EL (cell line): Measurements from ENCODE around the gene ZNF419.
A peak's percentile ranks its signal among the peaks of the same experiment; 100 is the strongest.
"Not testable (repeated sequence)": the region's sequence is repeated elsewhere in the genome, so short reads cannot be mapped to it uniquely, and the experiment has no call there.

Source experiments
- DNase-seq: peaks from one replicate; pipeline ENCODE4 v3.0.0-alpha.2; 2016

Gene ZNF419

GRCh38 chr19:57487477-57488298, at the start of gene ZNF419:
TSS of gene ZNF419 (plus strand) at chr19:57487750. CDS start at chr19:57487951, 201 bp downstream.
- DNase-seq, result peak; percentile 86

- DNase-seq, result peak; percentile 56
Observed at GRCh38 chr19:57437931-57438330, 49.6 kb upstream of the ZNF419 start.

- no peak for DNase-seq
Observed at GRCh38 chr19:57438925-57439324, 48.6 kb upstream of the ZNF419 start.

- DNase-seq, result no peak
Observed at GRCh38 chr19:57441979-57442752, 45.4 kb upstream of the ZNF419 start.

GRCh38 chr19:57443121-57443696, 44.3 kb upstream of the ZNF419 start:
- DNase-seq, result no peak

- no peak for DNase-seq
Observed at GRCh38 chr19:57452307-57452706, 35.2 kb upstream of the ZNF419 start.

GRCh38 chr19:57465680-57466381, 21.7 kb upstream of the ZNF419 start:
- DNase-seq, result peak; percentile 59

- no peak for DNase-seq
Observed at GRCh38 chr19:57466489-57466888, 21.1 kb upstream of the ZNF419 start.

GRCh38 chr19:57473646-57474045, 13.9 kb upstream of the ZNF419 start:
- DNase-seq, result no peak

GRCh38 chr19:57477191-57478008, 10.2 kb upstream of the ZNF419 start, which contains the start of gene ZNF772:
TSS of gene ZNF772 (minus strand) at chr19:57477566. CDS start at chr19:57477309, 257 bp downstream.
- DNase-seq, result peak; percentile 96

- DNase-seq, result not testable (repeated sequence)
Observed at GRCh38 chr19:57488299-57488644, 722 bp downstream of the ZNF419 start.

- DNase-seq, result not testable (repeated sequence)
Observed at GRCh38 chr19:57499332-57499679, 11.8 kb downstream of the ZNF419 start.

GRCh38 chr19:57499680-57500395, 12.3 kb downstream of the ZNF419 start, which contains the start of gene ZNF773:
TSS of gene ZNF773 (plus strand) at chr19:57499938. CDS start at chr19:57500081, 143 bp downstream.
- peak; percentile 95 for DNase-seq

GRCh38 chr19:57500400-57500799, 12.8 kb downstream of the ZNF419 start:
- DNase-seq, result peak; percentile 44

GRCh38 chr19:57506163-57506562, 18.6 kb downstream of the ZNF419 start:
- DNase-seq, result no peak

- DNase-seq, result no peak
Observed at GRCh38 chr19:57511484-57511883, 23.9 kb downstream of the ZNF419 start.

- no peak for DNase-seq
Observed at GRCh38 chr19:57512845-57513244, 25.3 kb downstream of the ZNF419 start.

GRCh38 chr19:57515255-57515654, 27.7 kb downstream of the ZNF419 start:
- DNase-seq, result no peak

- DNase-seq, result not testable (repeated sequence)
Observed at GRCh38 chr19:57518021-57518420, 30.5 kb downstream of the ZNF419 start.

- DNase-seq, result peak; percentile 92
Observed at GRCh38 chr19:57527136-57527881, 39.8 kb downstream of the ZNF419 start, which contains the start of gene ZNF549. TSS of gene ZNF549 (plus strand) at chr19:57527356. CDS start at chr19:57527574, 218 bp downstream.
